ENCODE results near the gene PDCD1LG2.

DNA sequence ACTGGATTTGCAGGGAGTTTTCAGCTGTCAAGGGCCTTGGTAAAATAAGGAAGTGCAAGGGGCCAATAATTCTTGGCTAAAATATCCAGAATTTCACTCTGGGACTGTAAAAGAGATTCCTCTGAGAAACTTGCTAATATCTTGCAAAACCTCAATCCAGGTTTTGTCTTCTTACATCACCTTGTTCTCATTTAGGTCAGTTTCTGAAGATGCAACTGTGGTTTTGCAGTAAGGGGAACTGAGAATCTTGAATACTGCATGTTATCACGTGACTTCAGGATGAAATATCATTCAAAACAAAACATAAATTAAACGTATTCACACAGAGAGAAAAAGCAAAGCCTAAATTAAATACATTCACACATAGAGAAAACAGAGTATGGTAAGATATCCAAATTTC, 83.6 kb downstream of the PDCD1LG2 start:
- TF ChIP-seq, protein P1, sequence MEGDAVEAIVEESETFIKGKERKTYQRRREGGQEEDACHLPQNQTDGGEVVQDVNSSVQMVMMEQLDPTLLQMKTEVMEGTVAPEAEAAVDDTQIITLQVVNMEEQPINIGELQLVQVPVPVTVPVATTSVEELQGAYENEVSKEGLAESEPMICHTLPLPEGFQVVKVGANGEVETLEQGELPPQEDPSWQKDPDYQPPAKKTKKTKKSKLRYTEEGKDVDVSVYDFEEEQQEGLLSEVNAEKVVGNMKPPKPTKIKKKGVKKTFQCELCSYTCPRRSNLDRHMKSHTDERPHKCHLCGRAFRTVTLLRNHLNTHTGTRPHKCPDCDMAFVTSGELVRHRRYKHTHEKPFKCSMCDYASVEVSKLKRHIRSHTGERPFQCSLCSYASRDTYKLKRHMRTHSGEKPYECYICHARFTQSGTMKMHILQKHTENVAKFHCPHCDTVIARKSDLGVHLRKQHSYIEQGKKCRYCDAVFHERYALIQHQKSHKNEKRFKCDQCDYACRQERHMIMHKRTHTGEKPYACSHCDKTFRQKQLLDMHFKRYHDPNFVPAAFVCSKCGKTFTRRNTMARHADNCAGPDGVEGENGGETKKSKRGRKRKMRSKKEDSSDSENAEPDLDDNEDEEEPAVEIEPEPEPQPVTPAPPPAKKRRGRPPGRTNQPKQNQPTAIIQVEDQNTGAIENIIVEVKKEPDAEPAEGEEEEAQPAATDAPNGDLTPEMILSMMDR (IDR thresholded peaks at IDR 0.05; ENCODE audit: low read depth, low read length) = no peak
- TF ChIP-seq EZH2phosphoT487 (IDR thresholded peaks at IDR 0.05; ENCODE audit: low read depth) = no peak
